Heart left ventricle (tissue), 16 donors: ENCODE results near the gene HEPACAM. TPM values are rescaled to one million over a fixed set of nuclear protein-coding genes. Genes with fewer than 3 reads are reported as not detected.

ENCODE experiments used
- ATAC-seq, 4 donors: fragments of 200-7000 bp; cut with Tn5 transposase; one replicate each; pipeline ENCODE4 v1.9.1; 2020 to 2022; ENCODE audit warnings: moderate library complexity in 4 of 4, mild to moderate bottlenecking in 3 of 4, moderate number of reproducible peaks in 1 of 4
- DNase-seq, 5 donors: peaks; one replicate each; pipeline ENCODE4 v3.0.0-alpha.2; 2020
- H3K27ac ChIP-seq, 12 donors: fragments of 200-600 bp; sonication (generic) in 4 of 12; one replicate each; pipeline versions ENCODE4 v1.5.0 to v1.8.0; 2016 to 2022; ENCODE audit warnings: mild to moderate bottlenecking in 2 of 12
- H3K27me3 ChIP-seq, 9 donors: fragments of 200-600 bp; sonication (generic) in 2 of 9; one replicate each; pipeline versions ENCODE4 v1.5.1 to v1.8.0; 2016 to 2022; ENCODE audit warnings: mild to moderate bottlenecking in 3 of 9
- H3K36me3 ChIP-seq, 9 donors: fragments of 200-600 bp; sonication (generic) in 2 of 9; one replicate each; pipeline versions ENCODE4 v1.5.0 to v1.8.0; 2018 to 2022; ENCODE audit warnings: mild to moderate bottlenecking in 2 of 9
- H3K4me1 ChIP-seq, 12 donors: fragments of 200-600 bp; sonication (generic) in 4 of 12; one replicate each; pipeline versions ENCODE4 v1.5.0 to v1.8.0; 2016 to 2022; ENCODE audit warnings: mild to moderate bottlenecking in 3 of 12
- H3K4me3 ChIP-seq, 12 donors: fragments of 200-600 bp; sonication (generic) in 4 of 12; one replicate each; pipeline versions ENCODE4 v1.5.0 to v1.8.0; 2017 to 2022; ENCODE audit warnings: mild to moderate bottlenecking in 9 of 12, moderate library complexity in 4 of 12
- H3K9me3 ChIP-seq, 12 donors: fragments of 200-600 bp; sonication (generic) in 4 of 12; one replicate each; pipeline versions ENCODE4 v1.5.0 to v1.8.0; 2016 to 2022; ENCODE audit warnings: mild to moderate bottlenecking in 1 of 12
- CTCF ChIP-seq, 12 donors: fragments of 200-600 bp; sonication (generic) in 4 of 12; IDR thresholded peaks; one replicate each; pipeline versions ENCODE4 v1.5.0 to v1.8.0; 2018 to 2022; ENCODE audit warnings: antibody characterized with exemption in 12 of 12, mild to moderate bottlenecking in 5 of 12
- POLR2A ChIP-seq, 2 donors: fragments of 450-650 bp; IDR thresholded peaks; one replicate each; pipeline ENCODE4 v1.6.1; 2017; ENCODE audit warnings: antibody characterized with exemption in 2 of 2, mild to moderate bottlenecking in 2 of 2, moderate library complexity in 2 of 2
- WGBS, 4 donors: extraction: QIAGEN DNeasy Blood & Tissue Kit in 2 of 4; methylation state at CpG; one replicate each; pipeline versions ENCODE4 v1.1.5 to v1.1.7; 2013 to 2018; 5-methylcytosine and 5-hydroxymethylcytosine counted together
- intact Hi-C, 10 donors: fragments of 100-400 bp; cut with DNase I; formaldehyde crosslinking; loops; one replicate each; pipeline versions ENCODE4 v1.11.1 to v1.14.2; 2022
- polyA plus RNA-seq, 2 donors: library from polyadenylated mRNA; stranded (reverse); fragments of 200-250 nt; gene quantifications; one replicate each; pipeline ENCODE4 v1.2.3, GENCODE V29; 2013
- total RNA-seq, 9 donors: library from RNA; depleted of rRNA in 2 of 9; stranded (reverse); fragments of >200 nt in 2 of 9; fragmentation: NEBNext Ultra II Directional in 3 of 9; extraction: Animal tissue kit (Norgen Biotek cat#: 25700) in 3 of 9; gene quantifications; one replicate each; pipeline versions ENCODE4 v1.1.0 to v1.2.4, GENCODE V29; 2016 to 2023
- donor health status: ischemic (EF 13 %, LVEDD 7.1; RV severe dilation, severe dysfunction).
- donor health status: healthy with polysubstance abuse.
- donor health status: DM: no; HTN: yes; CAD: no.
- donor health status: DM: no; HTN: no; CAD: no.
- donor health status: ischemic (EF 25% LVEDD 6.9; RV normal size, moderate dysfunction).
- donor health status: ischemic (EF 25% LVEDD 5.7; RV mildly dilated, moderate dysfunction).
- donor health status: healthy.
- donor health status: DM: yes; HTN: yes; CAD: no.
- donor health status: ischemic (EF 35%, LVEDD 5.7; RV mildly dilated, moderate dysfunction).
- donor health status: nonischemic (EF 11% LVEDD 7.7; RV severe dilation, severe dysfunction).
- donor health status: DM: yes; HTN: yes; CAD: no.
- donor health status: PGD.
- donor health status: ischemic (EF 29% LVEDD 5.4; RV normal size, mild dysfunction).
- donor health status: nonischemic (EF 23%, LVEDD 6.1; RV moderate dilation, normal function).

Gene HEPACAM
- total and polyA plus RNA-seq, 11 donors = 0.07 to 2.6 (median 0.38) TPM; not detected in 4

DNA sequence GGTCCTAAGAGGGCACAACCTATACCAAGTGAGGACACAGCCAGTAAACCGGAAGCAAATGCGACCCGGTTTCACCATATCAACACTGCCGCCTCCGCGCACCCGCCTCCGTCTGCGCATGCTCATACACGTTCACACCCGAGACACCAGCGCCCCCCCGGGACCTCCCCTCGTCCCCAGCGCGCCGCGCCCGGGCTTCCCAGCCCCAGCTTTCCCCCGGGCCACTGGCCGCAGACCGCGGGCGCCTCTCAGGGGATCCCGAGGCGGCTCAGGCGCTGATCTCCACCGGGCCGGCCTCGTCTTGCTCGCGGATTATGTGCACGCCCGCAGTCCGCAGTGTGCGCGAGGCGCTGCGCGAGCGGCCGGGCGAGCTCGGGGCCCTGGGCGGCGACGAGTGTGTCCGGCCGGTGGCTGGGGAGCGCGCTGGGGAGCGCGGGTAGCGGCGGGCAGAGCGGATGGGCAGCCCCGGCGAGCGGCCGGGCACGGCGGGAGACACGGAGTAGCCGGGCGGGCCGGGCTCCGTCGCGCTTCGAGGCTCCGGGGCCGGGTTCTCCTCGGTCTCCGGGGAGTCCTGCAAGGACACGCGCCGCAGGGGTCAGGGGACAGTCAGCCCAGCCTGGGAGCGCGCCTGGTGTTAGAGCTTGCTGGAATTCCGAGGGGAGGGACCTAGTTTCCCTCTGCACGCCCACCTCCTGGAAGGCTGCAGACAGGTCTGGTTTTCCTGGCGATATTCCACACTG is 14.8 kb downstream of the HEPACAM start:
- intact Hi-C loops = loop anchor here in 4 of 10 donors (2.0 to 10.0 kb wide), 3 partner anchors 22 to 46 kb away; no protein-coding TSS in a partner anchor
- DNase-seq (peak; percentile 82 to 91 (median 87)), ATAC-seq (peak; percentile 59 to 87 (median 82))
- H3K9me3 ChIP-seq = no peaks in the 10 kb centered on the region
- peaks cover 0 to 10% (median 3%) of the 10 kb centered on the region in 9 donors for H3K27me3 ChIP-seq
- H3K36me3 ChIP-seq = no peaks in the 10 kb centered on the region
- 3 to 15% (median 4%) methylated on average over 54 to 82 of the region's 82 CpGs for WGBS, 4 donors
- peaks cover 0 to 17% (median 4%) of the 10 kb centered on the region in 12 donors for H3K4me1 ChIP-seq
- peak overlapping the region; percentile 62 to 88 (median 72) for H3K27ac ChIP-seq
- TF ChIP-seq POLR2A (IDR thresholded peaks at IDR 0.05) (peak in 1 of 2 donors; percentile 8), CTCF (IDR thresholded peaks at IDR 0.05) (peak in 5 of 12 donors; percentile 10 to 30 (median 15))
- peak overlapping the region; percentile 13 to 64 (median 54) for H3K4me3 ChIP-seq

DNA sequence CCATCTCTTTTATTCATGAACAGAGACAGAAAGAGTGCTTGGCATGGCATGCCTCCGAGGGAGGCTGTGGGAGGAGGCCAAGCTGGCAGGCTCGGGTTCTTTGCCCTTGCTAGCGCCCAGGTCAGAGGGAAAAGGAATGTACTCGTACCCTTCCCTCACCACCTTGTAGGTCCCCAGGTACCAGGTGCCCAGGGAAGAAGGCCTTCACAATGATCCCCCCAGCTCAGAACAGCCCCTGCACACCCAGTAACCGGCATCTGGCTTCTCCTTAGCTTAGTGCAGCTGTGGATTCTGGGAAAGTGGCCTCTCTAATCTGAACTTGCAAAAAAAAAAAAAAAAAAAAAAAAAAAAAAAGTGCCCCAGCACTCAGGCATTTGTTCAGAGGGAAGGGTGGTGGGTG is 15.5 kb downstream of the HEPACAM start:
- H3K9me3 ChIP-seq = no peaks in the 10 kb centered on the region
- peaks cover 0 to 10% (median 3%) of the 10 kb centered on the region in 9 donors for H3K27me3 ChIP-seq
- 78 to 93% (median 88%) methylated on average over 5 of the region's 5 CpGs for WGBS, 4 donors
- peaks cover 0 to 17% (median 4%) of the 10 kb centered on the region in 12 donors for H3K4me1 ChIP-seq
- no peak for DNase-seq
- H3K4me3 ChIP-seq = peak overlapping the region in 10 of 12 donors; percentile 37 to 64 (median 56)
- peak overlapping the region in 10 of 12 donors; percentile 62 to 88 (median 78) for H3K27ac ChIP-seq
- H3K36me3 ChIP-seq = no peaks in the 10 kb centered on the region
- ATAC-seq = no peak
- intact Hi-C loops = loop anchor here in 4 of 10 donors (2.0 to 10.0 kb wide), 3 partner anchors 22 to 46 kb away; no protein-coding TSS in a partner anchor
- TF ChIP-seq POLR2A (IDR thresholded peaks at IDR 0.05) (no peak), CTCF (IDR thresholded peaks at IDR 0.05) (no peak)

DNA sequence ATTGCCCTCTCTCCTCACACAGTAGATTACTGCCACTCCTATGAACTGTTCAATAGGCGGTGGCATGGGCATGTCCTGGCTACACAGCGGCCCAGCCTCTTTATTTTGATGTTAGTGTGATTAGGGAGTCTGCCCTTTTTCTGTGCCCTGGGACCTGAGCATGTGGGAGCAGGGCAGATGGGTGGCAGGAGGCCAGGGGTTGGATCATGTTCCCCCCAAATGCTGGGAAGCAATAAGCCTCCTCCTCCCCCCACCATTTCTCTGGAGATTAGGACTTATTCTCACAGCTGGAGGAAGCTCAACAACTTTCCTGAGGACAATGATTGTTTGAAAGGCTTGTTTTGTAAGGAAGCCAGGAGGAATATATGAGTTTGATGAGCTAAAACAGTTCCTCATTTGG is 15.9 kb downstream of the HEPACAM start:
- peaks cover 0 to 2% (median 0%) of the 10 kb centered on the region in 12 donors for H3K9me3 ChIP-seq
- ATAC-seq (no peak), DNase-seq (no peak)
- peak overlapping the region in 1 of 12 donors; percentile 83 for H3K27ac ChIP-seq
- 84 to 98% (median 95%) methylated on average over 2 of the region's 2 CpGs for WGBS, 4 donors
- no peaks in the 10 kb centered on the region for H3K36me3 ChIP-seq
- no peak for TF ChIP-seq POLR2A (IDR thresholded peaks at IDR 0.05)
- TF ChIP-seq CTCF (IDR thresholded peaks at IDR 0.05) = no peak
- intact Hi-C loops = loop anchor here in 4 of 10 donors (2.0 to 10.0 kb wide), 4 partner anchors 21 to 513 kb away; no protein-coding TSS in a partner anchor
- no peak overlapping the region for H3K4me3 ChIP-seq
- H3K4me1 ChIP-seq = peaks cover 0 to 17% (median 4%) of the 10 kb centered on the region in 12 donors
- peaks cover 0 to 10% (median 3%) of the 10 kb centered on the region in 9 donors for H3K27me3 ChIP-seq

GRCh38 chr11:124918950-124919349 is 16.9 kb downstream of the HEPACAM start, which contains the start of gene HEPN1:
Gene HEPN1 (plus strand): TSS chr11:124919250.
- 92 to 95% (median 93%) methylated on average over 3 of the region's 3 CpGs for WGBS, 4 donors
- H3K36me3 ChIP-seq = no peaks in the 10 kb centered on the region
- H3K4me3 ChIP-seq = no peak within 1 kb of the TSS
- intact Hi-C loops = loop anchor here in 1 of 10 donors (5.0 kb wide), 1 partner anchor 512 kb away; no protein-coding TSS in a partner anchor
- H3K27me3 ChIP-seq = peaks cover 0 to 10% (median 3%) of the 10 kb centered on the region in 9 donors
- peaks cover 0 to 2% (median 0%) of the 10 kb centered on the region in 12 donors for H3K9me3 ChIP-seq
- ATAC-seq (no peak), DNase-seq (no peak)
- H3K4me1 ChIP-seq = peaks cover 0 to 17% (median 4%) of the 10 kb centered on the region in 12 donors
- H3K27ac ChIP-seq = no peak within 1 kb of the TSS
- TF ChIP-seq CTCF (IDR thresholded peaks at IDR 0.05) (no peak), POLR2A (IDR thresholded peaks at IDR 0.05) (no peak)
